ENCODE data around the gene SYT8.

Gene SYT8

GRCh38 chr11:1819074-1819473 is 15.7 kb upstream of the SYT8 start:
- no peaks in the 10 kb centered on the region for H3K36me3 ChIP-seq (ENCODE audit: control insufficient read depth, insufficient read depth, low read length)
- no peak overlapping the region for H3K9ac ChIP-seq (ENCODE audit: low read depth, low read length)
- no peak overlapping the region for H3K27ac ChIP-seq (ENCODE audit: low read depth, low read length)
- no peaks in the 10 kb centered on the region for H3K4me1 ChIP-seq (ENCODE audit: control insufficient read depth, insufficient read depth, low read length)
- no peak overlapping the region for H3K4me3 ChIP-seq (ENCODE audit: low read depth, low read length)
- H3K9me3 ChIP-seq (ENCODE audit: control insufficient read depth, insufficient read depth, low read length) = no peaks in the 10 kb centered on the region
- H3K27me3 ChIP-seq (ENCODE audit: control insufficient read depth, insufficient read depth, low read length) = 0 out of 2 replicates have a peak, but pooled peaks cover 3% of the 10 kb centered on the region

- no peaks in the 10 kb centered on the region for H3K9me3 ChIP-seq (ENCODE audit: control insufficient read depth, insufficient read depth, low read length)
- no peaks in the 10 kb centered on the region for H3K4me1 ChIP-seq (ENCODE audit: control insufficient read depth, insufficient read depth, low read length)
- no peak overlapping the region for H3K4me3 ChIP-seq (ENCODE audit: low read depth, low read length)
- H3K9ac ChIP-seq (ENCODE audit: low read depth, low read length) = no peak overlapping the region
- H3K27ac ChIP-seq (ENCODE audit: low read depth, low read length) = no peak overlapping the region
- H3K36me3 ChIP-seq (ENCODE audit: control insufficient read depth, insufficient read depth, low read length) = no peaks in the 10 kb centered on the region
- H3K27me3 ChIP-seq (ENCODE audit: control insufficient read depth, insufficient read depth, low read length) = 0 out of 2 replicates have a peak, but pooled peaks cover 3% of the 10 kb centered on the region
Measured at GRCh38 chr11:1820463-1821325, 14.1 kb upstream of the SYT8 start.

- H3K4me1 ChIP-seq (ENCODE audit: control insufficient read depth, insufficient read depth, low read length) = no peaks in the 10 kb centered on the region
- H3K9ac ChIP-seq (ENCODE audit: low read depth, low read length) = no peak overlapping the region
- H3K9me3 ChIP-seq (ENCODE audit: control insufficient read depth, insufficient read depth, low read length) = no peaks in the 10 kb centered on the region
- no peak overlapping the region for H3K27ac ChIP-seq (ENCODE audit: low read depth, low read length)
- no peaks in the 10 kb centered on the region for H3K36me3 ChIP-seq (ENCODE audit: control insufficient read depth, insufficient read depth, low read length)
- H3K27me3 ChIP-seq (ENCODE audit: control insufficient read depth, insufficient read depth, low read length) = 0 out of 2 replicates have a peak, but pooled peaks cover 3% of the 10 kb centered on the region
- H3K4me3 ChIP-seq (ENCODE audit: low read depth, low read length) = no peak overlapping the region
Measured at GRCh38 chr11:1821562-1821961, 13.2 kb upstream of the SYT8 start.

GRCh38 chr11:1822648-1823375 is 12.0 kb upstream of the SYT8 start:
- Histone ChIP-seq H3K4me3 (ENCODE audit: low read depth, low read length) (no peak overlapping the region), H3K9me3 (ENCODE audit: control insufficient read depth, insufficient read depth, low read length) (no peaks in the 10 kb centered on the region), H3K9ac (ENCODE audit: low read depth, low read length) (no peak overlapping the region), H3K4me1 (ENCODE audit: control insufficient read depth, insufficient read depth, low read length) (no peaks in the 10 kb centered on the region), H3K27me3 (ENCODE audit: control insufficient read depth, insufficient read depth, low read length) (no peaks in the 10 kb centered on the region), H3K27ac (ENCODE audit: low read depth, low read length) (no peak overlapping the region), H3K36me3 (ENCODE audit: control insufficient read depth, insufficient read depth, low read length) (no peaks in the 10 kb centered on the region)

- H3K9ac ChIP-seq (ENCODE audit: low read depth, low read length) = no peak overlapping the region
- no peak overlapping the region for H3K27ac ChIP-seq (ENCODE audit: low read depth, low read length)
- no peaks in the 10 kb centered on the region for H3K9me3 ChIP-seq (ENCODE audit: control insufficient read depth, insufficient read depth, low read length)
- H3K4me3 ChIP-seq (ENCODE audit: low read depth, low read length) = no peak overlapping the region
- no peaks in the 10 kb centered on the region for H3K36me3 ChIP-seq (ENCODE audit: control insufficient read depth, insufficient read depth, low read length)
- H3K27me3 ChIP-seq (ENCODE audit: control insufficient read depth, insufficient read depth, low read length) = no peaks in the 10 kb centered on the region
- H3K4me1 ChIP-seq (ENCODE audit: control insufficient read depth, insufficient read depth, low read length) = no peaks in the 10 kb centered on the region
Measured at GRCh38 chr11:1823376-1824220, 11.2 kb upstream of the SYT8 start.

- Histone ChIP-seq H3K27me3 (ENCODE audit: control insufficient read depth, insufficient read depth, low read length) (no peaks in the 10 kb centered on the region), H3K27ac (ENCODE audit: low read depth, low read length) (no peak overlapping the region), H3K9ac (ENCODE audit: low read depth, low read length) (no peak overlapping the region), H3K9me3 (ENCODE audit: control insufficient read depth, insufficient read depth, low read length) (no peaks in the 10 kb centered on the region), H3K36me3 (ENCODE audit: control insufficient read depth, insufficient read depth, low read length) (no peaks in the 10 kb centered on the region), H3K4me3 (ENCODE audit: low read depth, low read length) (no peak overlapping the region), H3K4me1 (ENCODE audit: control insufficient read depth, insufficient read depth, low read length) (no peaks in the 10 kb centered on the region)
Measured at GRCh38 chr11:1824221-1825038, 10.4 kb upstream of the SYT8 start.

- Histone ChIP-seq H3K4me1 (ENCODE audit: control insufficient read depth, insufficient read depth, low read length) (no peaks in the 10 kb centered on the region), H3K36me3 (ENCODE audit: control insufficient read depth, insufficient read depth, low read length) (no peaks in the 10 kb centered on the region), H3K4me3 (ENCODE audit: low read depth, low read length) (no peak overlapping the region), H3K27ac (ENCODE audit: low read depth, low read length) (no peak overlapping the region), H3K9me3 (ENCODE audit: control insufficient read depth, insufficient read depth, low read length) (no peaks in the 10 kb centered on the region), H3K9ac (ENCODE audit: low read depth, low read length) (no peak overlapping the region), H3K27me3 (ENCODE audit: control insufficient read depth, insufficient read depth, low read length) (no peaks in the 10 kb centered on the region)
Measured at GRCh38 chr11:1825039-1825740, 9.6 kb upstream of the SYT8 start.

- Histone ChIP-seq H3K9ac (ENCODE audit: low read depth, low read length) (no peak overlapping the region), H3K36me3 (ENCODE audit: control insufficient read depth, insufficient read depth, low read length) (no peaks in the 10 kb centered on the region), H3K27me3 (ENCODE audit: control insufficient read depth, insufficient read depth, low read length) (no peaks in the 10 kb centered on the region), H3K9me3 (ENCODE audit: control insufficient read depth, insufficient read depth, low read length) (no peaks in the 10 kb centered on the region), H3K27ac (ENCODE audit: low read depth, low read length) (no peak overlapping the region), H3K4me3 (ENCODE audit: low read depth, low read length) (no peak overlapping the region), H3K4me1 (ENCODE audit: control insufficient read depth, insufficient read depth, low read length) (no peaks in the 10 kb centered on the region)
Measured at GRCh38 chr11:1825785-1826451, 8.9 kb upstream of the SYT8 start.

GRCh38 chr11:1826552-1827094 is 8.2 kb upstream of the SYT8 start:
- Histone ChIP-seq H3K4me3 (ENCODE audit: low read depth, low read length) (no peak overlapping the region), H3K36me3 (ENCODE audit: control insufficient read depth, insufficient read depth, low read length) (no peaks in the 10 kb centered on the region), H3K9me3 (ENCODE audit: control insufficient read depth, insufficient read depth, low read length) (no peaks in the 10 kb centered on the region), H3K27ac (ENCODE audit: low read depth, low read length) (no peak overlapping the region), H3K9ac (ENCODE audit: low read depth, low read length) (no peak overlapping the region), H3K27me3 (ENCODE audit: control insufficient read depth, insufficient read depth, low read length) (no peaks in the 10 kb centered on the region), H3K4me1 (ENCODE audit: control insufficient read depth, insufficient read depth, low read length) (no peaks in the 10 kb centered on the region)

All from HUES48 (cell line).